Gastroesophageal sphincter (tissue), 3 donors: ENCODE data around the gene P2RY2.

Experiments used
- CTCF ChIP-seq, 4 experiments: fragments of 200-600 bp in 2 of 4; fragments of 450-650 bp in 2 of 4; sonication (generic) in 1 of 4; IDR thresholded peaks; one replicate each; pipeline ENCODE4 v1.5.1; 2017 to 2019; ENCODE audit warnings: antibody characterized with exemption in 4 of 4, mild to moderate bottlenecking in 2 of 4, moderate library complexity in 2 of 4
- POLR2A ChIP-seq, 2 donors: fragments of 450-650 bp; IDR thresholded peaks; one replicate each; pipeline ENCODE4 v1.6.1; 2017; ENCODE audit warnings: antibody characterized with exemption in 2 of 2, mild to moderate bottlenecking in 2 of 2, moderate library complexity in 1 of 2
- POLR2AphosphoS5 ChIP-seq: sonication (generic); formaldehyde crosslinking; IDR thresholded peaks from one replicate; pipeline ENCODE4 v1.6.1; 2017; ENCODE audit warnings: antibody characterized with exemption

GRCh38 chr11:73176145-73176873 is 41.8 kb upstream of the P2RY2 start:
- TF ChIP-seq POLR2AphosphoS5 (no peak), CTCF (IDR thresholded peaks at IDR 0.05) (no peak), POLR2A (IDR thresholded peaks at IDR 0.05) (no peak)
